Measurements from ENCODE around the gene ZNF205. TPM values are rescaled to one million over a fixed set of nuclear protein-coding genes. Genes with fewer than 3 reads are reported as not detected.
A peak's percentile ranks its signal among the peaks of the same experiment; 100 is the strongest.

Gene ZNF205
- total and polyA plus RNA-seq, 2 of the 13 experiments (the other 11 are each of a cell fraction or from before 2014, with no cell fraction given) = 5.8 to 10.2 TPM

DNA sequence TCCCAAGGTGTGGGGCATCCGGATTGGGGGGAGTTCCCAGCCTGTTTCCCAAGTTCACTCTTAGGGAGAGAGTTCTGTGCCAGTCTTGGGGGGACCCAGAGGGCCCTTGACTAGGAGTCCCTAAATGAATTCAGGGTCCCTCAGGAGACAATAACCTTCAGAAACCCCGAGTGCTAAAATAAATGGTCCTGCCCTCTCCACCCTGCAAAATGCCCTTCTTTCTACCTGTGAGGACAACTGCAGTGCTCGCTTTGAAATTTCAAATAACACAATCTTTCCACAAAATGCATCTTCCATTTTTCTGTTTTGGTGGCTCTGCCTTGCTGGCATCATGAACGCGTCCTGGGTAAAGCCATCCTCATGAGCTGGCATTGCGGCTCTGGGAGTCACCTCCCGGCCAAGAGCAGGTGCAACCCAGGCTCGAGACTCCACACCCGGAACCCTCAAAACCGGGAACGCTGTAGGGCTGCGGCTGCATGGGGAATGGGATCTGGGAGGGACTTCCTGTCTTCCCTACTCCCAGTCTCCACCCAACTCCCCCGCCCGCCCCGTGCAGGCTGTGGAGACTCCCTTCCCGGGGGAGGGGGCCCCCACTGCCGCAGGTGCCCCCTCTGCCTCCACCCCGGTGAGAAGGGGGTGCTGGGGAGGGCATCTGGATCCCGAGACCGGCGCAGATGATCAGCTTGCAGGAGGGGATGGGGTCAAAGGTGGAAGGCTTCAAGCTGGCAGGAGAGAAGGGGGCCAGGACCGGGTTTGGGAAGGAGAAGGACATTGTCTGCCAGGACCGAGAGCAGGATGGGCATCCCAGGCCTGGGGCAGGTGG, at the start of gene ZNF205 (continued):
- TF ChIP-seq CREM (IDR thresholded peaks at IDR 0.05) (peak; percentile 42; the same call in 1 of the 2 replicates), CREM (CRISPR knock-in tag; IDR thresholded peaks at IDR 0.05) (no peak), ZNF75D (CRISPR knock-in tag; IDR thresholded peaks at IDR 0.05; ENCODE audit: borderline replicate concordance) (no peak), ZMYM2 (CRISPR knock-in tag; IDR thresholded peaks at IDR 0.05) (0 out of 2 replicates have a peak, but pooled peaks have one; percentile 1), GABPA (IDR thresholded peaks at IDR 0.05; ENCODE audit: low read depth, low read length) (peak; percentile 98), GABPA (CRISPR knock-in tag; IDR thresholded peaks at IDR 0.05; ENCODE audit: low read depth) (peak; percentile 100), BRD4 (CRISPR knock-in tag; IDR thresholded peaks at IDR 0.05) (peak; percentile 69; the same call in 1 of the 2 replicates), NR2C2 (CRISPR knock-in tag; IDR thresholded peaks at IDR 0.05; ENCODE audit: borderline replicate concordance) (peak; percentile 83), FOXC1 (CRISPR knock-in tag; IDR thresholded peaks at IDR 0.05; ENCODE audit: borderline replicate concordance) (peak; percentile 30; the same call in 1 of the 2 replicates), CENPT (CRISPR knock-in tag; IDR thresholded peaks at IDR 0.05; ENCODE audit: low read depth) (0 out of 2 replicates have a peak, but pooled peaks have one; percentile 42), ZNF256 (CRISPR knock-in tag; conservative IDR thresholded peaks at IDR 0.05) (peak; percentile 62; the same call in 1 of the 2 replicates)
- TF ChIP-seq, protein P1, sequence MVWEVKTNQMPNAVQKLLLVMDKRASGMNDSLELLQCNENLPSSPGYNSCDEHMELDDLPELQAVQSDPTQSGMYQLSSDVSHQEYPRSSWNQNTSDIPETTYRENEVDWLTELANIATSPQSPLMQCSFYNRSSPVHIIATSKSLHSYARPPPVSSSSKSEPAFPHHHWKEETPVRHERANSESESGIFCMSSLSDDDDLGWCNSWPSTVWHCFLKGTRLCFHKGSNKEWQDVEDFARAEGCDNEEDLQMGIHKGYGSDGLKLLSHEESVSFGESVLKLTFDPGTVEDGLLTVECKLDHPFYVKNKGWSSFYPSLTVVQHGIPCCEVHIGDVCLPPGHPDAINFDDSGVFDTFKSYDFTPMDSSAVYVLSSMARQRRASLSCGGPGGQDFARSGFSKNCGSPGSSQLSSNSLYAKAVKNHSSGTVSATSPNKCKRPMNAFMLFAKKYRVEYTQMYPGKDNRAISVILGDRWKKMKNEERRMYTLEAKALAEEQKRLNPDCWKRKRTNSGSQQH (CRISPR knock-in tag; IDR thresholded peaks at IDR 0.05; ENCODE audit: low read depth) = peak; percentile 28; the same call in 1 of the 2 replicates
- TF ChIP-seq, protein P2, sequence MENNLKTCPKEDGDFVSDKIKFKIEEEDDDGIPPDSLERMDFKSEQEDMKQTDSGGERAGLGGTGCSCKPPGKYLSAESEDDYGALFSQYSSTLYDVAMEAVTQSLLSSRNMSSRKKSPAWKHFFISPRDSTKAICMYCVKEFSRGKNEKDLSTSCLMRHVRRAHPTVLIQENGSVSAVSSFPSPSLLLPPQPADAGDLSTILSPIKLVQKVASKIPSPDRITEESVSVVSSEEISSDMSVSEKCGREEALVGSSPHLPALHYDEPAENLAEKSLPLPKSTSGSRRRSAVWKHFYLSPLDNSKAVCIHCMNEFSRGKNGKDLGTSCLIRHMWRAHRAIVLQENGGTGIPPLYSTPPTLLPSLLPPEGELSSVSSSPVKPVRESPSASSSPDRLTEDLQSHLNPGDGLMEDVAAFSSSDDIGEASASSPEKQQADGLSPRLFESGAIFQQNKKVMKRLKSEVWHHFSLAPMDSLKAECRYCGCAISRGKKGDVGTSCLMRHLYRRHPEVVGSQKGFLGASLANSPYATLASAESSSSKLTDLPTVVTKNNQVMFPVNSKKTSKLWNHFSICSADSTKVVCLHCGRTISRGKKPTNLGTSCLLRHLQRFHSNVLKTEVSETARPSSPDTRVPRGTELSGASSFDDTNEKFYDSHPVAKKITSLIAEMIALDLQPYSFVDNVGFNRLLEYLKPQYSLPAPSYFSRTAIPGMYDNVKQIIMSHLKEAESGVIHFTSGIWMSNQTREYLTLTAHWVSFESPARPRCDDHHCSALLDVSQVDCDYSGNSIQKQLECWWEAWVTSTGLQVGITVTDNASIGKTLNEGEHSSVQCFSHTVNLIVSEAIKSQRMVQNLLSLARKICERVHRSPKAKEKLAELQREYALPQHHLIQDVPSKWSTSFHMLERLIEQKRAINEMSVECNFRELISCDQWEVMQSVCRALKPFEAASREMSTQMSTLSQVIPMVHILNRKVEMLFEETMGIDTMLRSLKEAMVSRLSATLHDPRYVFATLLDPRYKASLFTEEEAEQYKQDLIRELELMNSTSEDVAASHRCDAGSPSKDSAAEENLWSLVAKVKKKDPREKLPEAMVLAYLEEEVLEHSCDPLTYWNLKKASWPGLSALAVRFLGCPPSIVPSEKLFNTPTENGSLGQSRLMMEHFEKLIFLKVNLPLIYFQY (CRISPR knock-in tag; IDR thresholded peaks at IDR 0.05; ENCODE audit: borderline replicate concordance) = peak; percentile 74; the same call in 1 of the 2 replicates
- TF ChIP-seq, protein P3, sequence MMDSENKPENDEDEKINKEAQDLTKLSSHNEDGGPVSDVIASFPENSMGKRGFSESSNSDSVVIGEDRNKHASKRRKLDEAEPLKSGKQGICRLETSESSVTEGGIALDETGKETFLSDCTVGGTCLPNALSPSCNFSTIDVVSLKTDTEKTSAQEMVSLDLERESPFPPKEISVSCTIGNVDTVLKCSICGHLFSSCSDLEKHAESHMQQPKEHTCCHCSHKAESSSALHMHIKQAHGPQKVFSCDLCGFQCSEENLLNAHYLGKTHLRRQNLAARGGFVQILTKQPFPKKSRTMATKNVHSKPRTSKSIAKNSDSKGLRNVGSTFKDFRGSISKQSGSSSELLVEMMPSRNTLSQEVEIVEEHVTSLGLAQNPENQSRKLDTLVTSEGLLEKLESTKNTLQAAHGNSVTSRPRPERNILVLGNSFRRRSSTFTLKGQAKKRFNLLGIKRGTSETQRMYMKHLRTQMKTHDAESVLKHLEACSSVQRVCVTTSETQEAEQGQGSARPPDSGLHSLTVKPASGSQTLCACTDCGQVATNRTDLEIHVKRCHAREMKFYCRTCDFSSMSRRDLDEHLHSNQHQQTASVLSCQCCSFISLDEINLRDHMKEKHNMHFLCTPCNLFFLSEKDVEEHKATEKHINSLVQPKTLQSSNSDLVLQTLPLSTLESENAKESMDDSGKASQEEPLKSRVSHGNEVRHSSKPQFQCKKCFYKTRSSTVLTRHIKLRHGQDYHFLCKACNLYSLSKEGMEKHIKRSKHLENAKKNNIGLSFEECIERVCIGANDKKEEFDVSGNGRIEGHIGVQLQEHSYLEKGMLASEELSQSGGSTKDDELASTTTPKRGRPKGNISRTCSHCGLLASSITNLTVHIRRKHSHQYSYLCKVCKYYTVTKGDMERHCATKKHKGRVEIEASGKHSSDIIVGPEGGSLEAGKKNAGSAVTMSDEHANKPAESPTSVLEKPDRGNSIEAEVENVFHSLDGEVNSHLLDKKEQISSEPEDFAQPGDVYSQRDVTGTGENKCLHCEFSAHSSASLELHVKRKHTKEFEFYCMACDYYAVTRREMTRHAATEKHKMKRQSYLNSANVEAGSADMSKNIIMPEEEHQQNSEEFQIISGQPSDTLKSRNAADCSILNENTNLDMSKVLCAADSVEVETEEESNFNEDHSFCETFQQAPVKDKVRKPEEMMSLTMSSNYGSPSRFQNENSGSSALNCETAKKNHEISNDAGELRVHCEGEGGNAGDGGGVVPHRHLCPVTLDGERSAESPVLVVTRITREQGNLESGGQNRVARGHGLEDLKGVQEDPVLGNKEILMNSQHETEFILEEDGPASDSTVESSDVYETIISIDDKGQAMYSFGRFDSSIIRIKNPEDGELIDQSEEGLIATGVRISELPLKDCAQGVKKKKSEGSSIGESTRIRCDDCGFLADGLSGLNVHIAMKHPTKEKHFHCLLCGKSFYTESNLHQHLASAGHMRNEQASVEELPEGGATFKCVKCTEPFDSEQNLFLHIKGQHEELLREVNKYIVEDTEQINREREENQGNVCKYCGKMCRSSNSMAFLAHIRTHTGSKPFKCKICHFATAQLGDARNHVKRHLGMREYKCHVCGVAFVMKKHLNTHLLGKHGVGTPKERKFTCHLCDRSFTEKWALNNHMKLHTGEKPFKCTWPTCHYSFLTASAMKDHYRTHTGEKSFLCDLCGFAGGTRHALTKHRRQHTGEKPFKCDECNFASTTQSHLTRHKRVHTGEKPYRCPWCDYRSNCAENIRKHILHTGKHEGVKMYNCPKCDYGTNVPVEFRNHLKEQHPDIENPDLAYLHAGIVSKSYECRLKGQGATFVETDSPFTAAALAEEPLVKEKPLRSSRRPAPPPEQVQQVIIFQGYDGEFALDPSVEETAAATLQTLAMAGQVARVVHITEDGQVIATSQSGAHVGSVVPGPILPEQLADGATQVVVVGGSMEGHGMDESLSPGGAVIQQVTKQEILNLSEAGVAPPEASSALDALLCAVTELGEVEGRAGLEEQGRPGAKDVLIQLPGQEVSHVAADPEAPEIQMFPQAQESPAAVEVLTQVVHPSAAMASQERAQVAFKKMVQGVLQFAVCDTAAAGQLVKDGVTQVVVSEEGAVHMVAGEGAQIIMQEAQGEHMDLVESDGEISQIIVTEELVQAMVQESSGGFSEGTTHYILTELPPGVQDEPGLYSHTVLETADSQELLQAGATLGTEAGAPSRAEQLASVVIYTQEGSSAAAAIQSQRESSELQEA (CRISPR knock-in tag; IDR thresholded peaks at IDR 0.05; ENCODE audit: not compliant biosample characterization) = no peak

Data from HepG2 (cell line).